NCI-H2196 (cell line): ENCODE measurements around the gene CCDC90B.

Source experiments
- DNase-seq: peaks from one replicate; lab custom pipeline; 2025; ENCODE audit not compliant: unreplicated experiment; lab: John Stamatoyannopoulos, UW

Gene CCDC90B

DNA sequence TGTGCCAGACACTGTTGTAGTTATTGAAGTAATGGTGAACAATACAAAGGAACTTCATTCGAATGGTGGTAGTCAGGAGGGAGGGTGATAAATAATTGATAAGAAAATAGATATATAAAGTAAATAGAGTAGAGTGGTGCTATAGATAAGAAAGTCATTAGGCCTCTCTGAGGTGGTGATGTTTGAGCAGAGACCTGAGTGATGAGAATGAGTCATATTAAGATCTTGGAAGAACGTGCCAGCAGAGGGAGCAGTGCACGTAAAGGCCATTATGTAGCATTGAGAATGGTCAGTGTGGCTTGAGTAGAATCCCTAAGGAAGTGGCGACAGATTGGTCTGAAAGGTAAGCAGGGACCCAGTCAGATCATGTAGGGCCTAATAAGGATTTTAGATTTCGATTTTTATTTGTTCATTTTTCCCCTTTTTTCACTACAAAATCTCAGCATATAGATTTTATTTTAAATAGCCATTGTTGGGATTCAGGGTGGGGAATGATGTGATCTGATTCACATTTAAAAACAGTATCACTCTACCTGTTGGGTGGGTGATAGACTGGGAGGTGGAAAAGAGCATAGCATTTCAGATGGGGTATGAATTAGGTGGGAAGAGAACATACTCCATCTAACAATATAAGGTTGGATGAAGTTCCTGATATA is 44.7 kb downstream of the CCDC90B start:
- peak; percentile 51 for DNase-seq

DNA sequence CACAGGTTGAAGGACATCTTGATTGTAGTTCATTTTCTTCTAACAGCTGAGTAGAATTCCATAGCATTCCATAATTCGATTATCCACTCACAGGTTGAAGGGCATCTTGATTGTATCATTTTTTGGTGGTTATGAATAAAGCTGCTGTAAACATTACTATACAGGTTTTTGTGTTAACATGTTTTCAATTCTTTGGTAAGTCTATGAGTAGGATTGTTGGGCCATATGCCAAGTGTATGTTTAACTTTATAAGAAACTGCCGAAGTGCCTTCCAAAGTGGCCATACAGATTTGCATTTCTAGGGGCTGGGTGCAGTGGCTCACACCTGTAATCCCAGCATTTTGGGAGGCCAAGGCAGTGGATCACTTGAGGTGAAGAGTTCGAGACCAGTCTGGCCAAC is 48.1 kb downstream of the CCDC90B start:
- DNase-seq = no peak

DNA sequence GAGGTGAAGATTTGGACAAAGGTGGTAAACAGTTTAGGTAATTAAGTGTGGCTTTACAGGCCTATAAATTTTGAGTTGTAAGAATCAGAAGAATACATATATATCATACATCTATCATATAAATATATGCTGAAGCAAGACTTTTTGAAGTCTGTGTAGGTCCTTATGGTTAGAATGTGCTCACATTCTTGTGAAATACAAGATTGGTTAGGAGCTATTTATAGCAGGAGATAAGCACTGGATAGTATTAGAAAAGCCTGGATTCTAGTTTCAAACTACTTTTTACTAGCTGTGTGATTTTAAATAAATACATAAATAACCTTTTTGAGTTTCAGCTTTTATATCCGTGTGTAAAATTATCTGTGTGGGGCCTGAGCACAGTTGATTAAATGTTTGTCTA is 50.3 kb downstream of the CCDC90B start:
- DNase-seq = no peak

DNA sequence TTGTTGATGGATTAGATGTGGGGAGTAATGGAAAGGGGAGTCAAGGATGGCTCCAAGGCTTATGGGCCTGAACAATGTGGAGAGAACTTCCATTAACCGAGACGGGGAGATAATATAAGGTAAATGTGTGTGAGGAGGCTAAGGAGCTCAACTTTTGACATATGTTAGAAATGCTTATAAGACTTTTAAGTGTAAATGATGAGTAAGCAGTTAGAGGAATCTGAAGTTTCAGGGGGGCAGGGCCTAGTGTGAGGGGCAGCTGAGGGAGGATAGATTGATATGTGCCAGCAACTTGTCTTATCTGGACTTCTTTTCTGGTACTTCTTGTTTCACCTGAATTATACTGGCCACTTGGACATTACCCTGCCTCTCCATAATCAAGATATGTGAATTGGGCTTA is 62.7 kb downstream of the CCDC90B start:
- DNase-seq = no peak

DNA sequence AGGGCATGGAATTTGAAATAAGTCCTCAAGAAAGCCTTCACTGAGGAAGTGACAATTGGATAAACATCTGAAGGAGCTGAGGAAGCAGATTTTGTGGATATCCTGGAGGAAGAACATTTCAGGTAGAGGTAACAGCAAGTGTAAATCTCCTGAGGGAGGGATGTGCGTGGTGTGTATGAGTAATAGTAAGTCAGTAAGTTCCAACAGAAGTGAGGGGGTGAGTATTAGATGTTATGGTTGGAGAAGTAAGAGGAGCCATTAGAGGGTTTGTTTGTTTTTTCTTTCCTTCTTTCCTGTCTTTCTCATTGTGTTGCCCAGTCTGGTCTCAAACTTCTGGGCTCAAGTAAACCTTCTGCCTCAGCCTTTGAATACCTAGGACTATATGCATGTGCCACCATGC is 63.7 kb downstream of the CCDC90B start:
- DNase-seq = no peak

DNA sequence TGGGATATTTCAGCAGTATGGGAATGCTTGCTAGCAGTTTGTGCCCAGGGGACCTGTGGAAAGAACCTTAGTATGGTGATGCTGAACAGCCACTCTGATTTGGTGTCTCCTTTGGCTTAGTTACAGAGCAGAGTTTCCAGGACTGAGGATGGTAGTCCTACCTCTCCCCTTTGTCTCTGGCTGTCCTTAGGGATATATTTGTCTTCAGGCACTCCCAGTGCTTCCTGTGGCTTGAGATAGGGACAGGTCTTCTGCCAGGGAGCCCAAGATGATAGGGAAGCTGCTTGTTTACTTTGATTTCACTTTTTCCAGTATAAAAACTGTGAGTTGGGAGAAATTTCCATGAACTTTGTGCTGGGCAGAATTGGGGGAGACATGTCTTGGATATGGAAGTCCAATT is 64.5 kb downstream of the CCDC90B start:
- DNase-seq = no peak

DNA sequence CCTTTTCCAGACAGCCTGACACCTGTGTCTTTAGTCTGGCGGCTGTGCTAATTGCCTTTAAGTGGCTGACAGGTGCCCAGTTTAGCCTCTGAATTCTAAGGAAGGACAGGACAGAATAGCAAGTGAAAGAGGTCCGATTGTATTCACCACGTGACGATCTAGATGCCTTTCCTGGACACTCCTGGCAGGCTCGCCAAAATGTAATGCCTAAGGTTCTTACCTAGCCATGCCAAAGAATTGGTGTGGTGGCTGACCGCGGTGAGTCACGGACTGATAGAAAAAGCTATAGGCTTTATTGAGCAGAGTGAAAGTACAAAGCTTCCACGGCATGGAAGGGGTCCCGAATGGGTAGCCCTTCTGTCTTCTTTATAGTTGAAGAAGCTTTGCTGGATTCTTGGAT is 65.9 kb downstream of the CCDC90B start:
- peak; percentile 49 for DNase-seq

DNA sequence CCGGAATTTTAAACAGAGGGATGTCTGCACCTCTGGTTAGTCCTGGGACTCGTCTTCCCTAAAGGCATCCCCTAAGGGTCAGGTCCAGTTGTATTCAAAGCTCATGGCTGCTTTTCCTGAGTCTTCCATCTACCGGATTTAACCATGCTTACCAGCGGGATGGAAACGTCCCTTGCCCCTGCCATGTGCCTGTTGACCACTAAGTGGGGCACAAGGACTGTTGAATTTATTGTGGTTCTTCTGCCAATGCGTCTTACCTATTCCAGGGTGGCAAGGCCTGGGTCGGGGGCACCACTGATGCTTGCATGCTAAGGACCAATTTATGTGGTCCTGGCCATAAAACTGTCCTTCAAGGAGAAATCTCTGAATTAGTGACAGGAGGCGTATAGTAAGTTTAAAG is 67.1 kb downstream of the CCDC90B start:
- peak; percentile 6 for DNase-seq
